Heart left ventricle (tissue), 16 donors: ENCODE measurements around the gene MYOM1. TPM values are rescaled to one million over a fixed set of nuclear protein-coding genes. Genes with fewer than 3 reads are reported as not detected.
"Not testable (repeated sequence)": the region's sequence is repeated elsewhere in the genome, so short reads cannot be mapped to it uniquely, and the experiment has no call there.

Experiments
- ATAC-seq, 4 donors: fragments of 200-7000 bp; cut with Tn5 transposase; one replicate each; pipeline ENCODE4 v1.9.1; 2020 to 2022; ENCODE audit warnings: moderate library complexity in 4 of 4, mild to moderate bottlenecking in 3 of 4, moderate number of reproducible peaks in 1 of 4
- DNase-seq, 5 donors: peaks; one replicate each; pipeline ENCODE4 v3.0.0-alpha.2; 2020
- H3K27ac ChIP-seq, 12 donors: fragments of 200-600 bp; sonication (generic) in 4 of 12; one replicate each; pipeline versions ENCODE4 v1.5.0 to v1.8.0; 2016 to 2022; ENCODE audit warnings: mild to moderate bottlenecking in 2 of 12
- H3K27me3 ChIP-seq, 9 donors: fragments of 200-600 bp; sonication (generic) in 2 of 9; one replicate each; pipeline versions ENCODE4 v1.5.1 to v1.8.0; 2016 to 2022; ENCODE audit warnings: mild to moderate bottlenecking in 3 of 9
- H3K36me3 ChIP-seq, 9 donors: fragments of 200-600 bp; sonication (generic) in 2 of 9; one replicate each; pipeline versions ENCODE4 v1.5.0 to v1.8.0; 2018 to 2022; ENCODE audit warnings: mild to moderate bottlenecking in 2 of 9
- H3K4me1 ChIP-seq, 12 donors: fragments of 200-600 bp; sonication (generic) in 4 of 12; one replicate each; pipeline versions ENCODE4 v1.5.0 to v1.8.0; 2016 to 2022; ENCODE audit warnings: mild to moderate bottlenecking in 3 of 12
- H3K4me3 ChIP-seq, 12 donors: fragments of 200-600 bp; sonication (generic) in 4 of 12; one replicate each; pipeline versions ENCODE4 v1.5.0 to v1.8.0; 2017 to 2022; ENCODE audit warnings: mild to moderate bottlenecking in 9 of 12, moderate library complexity in 4 of 12
- H3K9me3 ChIP-seq, 12 donors: fragments of 200-600 bp; sonication (generic) in 4 of 12; one replicate each; pipeline versions ENCODE4 v1.5.0 to v1.8.0; 2016 to 2022; ENCODE audit warnings: mild to moderate bottlenecking in 1 of 12
- POLR2A ChIP-seq, 2 donors: fragments of 450-650 bp; IDR thresholded peaks; one replicate each; pipeline ENCODE4 v1.6.1; 2017; ENCODE audit warnings: antibody characterized with exemption in 2 of 2, mild to moderate bottlenecking in 2 of 2, moderate library complexity in 2 of 2
- WGBS, 4 donors: extraction: QIAGEN DNeasy Blood & Tissue Kit in 2 of 4; methylation state at CpG; one replicate each; pipeline versions ENCODE4 v1.1.5 to v1.1.7; 2013 to 2018; 5-methylcytosine and 5-hydroxymethylcytosine counted together
- intact Hi-C, 10 donors: fragments of 100-400 bp; cut with DNase I; formaldehyde crosslinking; loops; one replicate each; pipeline versions ENCODE4 v1.11.1 to v1.14.2; 2022
- polyA plus RNA-seq, 2 donors: library from polyadenylated mRNA; stranded (reverse); fragments of 200-250 nt; gene quantifications; one replicate each; pipeline ENCODE4 v1.2.3, GENCODE V29; 2013
- total RNA-seq, 9 donors: library from RNA; depleted of rRNA in 2 of 9; stranded (reverse); fragments of >200 nt in 2 of 9; fragmentation: NEBNext Ultra II Directional in 3 of 9; extraction: Animal tissue kit (Norgen Biotek cat#: 25700) in 3 of 9; gene quantifications; one replicate each; pipeline versions ENCODE4 v1.1.0 to v1.2.4, GENCODE V29; 2016 to 2023
- TF ChIP-seq, protein P1 (sequence below), 12 donors: fragments of 200-600 bp; sonication (generic) in 4 of 12; IDR thresholded peaks; one replicate each; pipeline versions ENCODE4 v1.5.0 to v1.8.0; 2018 to 2022; ENCODE audit warnings: antibody characterized with exemption in 12 of 12, mild to moderate bottlenecking in 5 of 12
- donor health status: ischemic (EF 13 %, LVEDD 7.1; RV severe dilation, severe dysfunction).
- donor health status: healthy with polysubstance abuse.
- donor health status: DM: no; HTN: yes; CAD: no.
- donor health status: DM: no; HTN: no; CAD: no.
- donor health status: ischemic (EF 25% LVEDD 6.9; RV normal size, moderate dysfunction).
- donor health status: ischemic (EF 25% LVEDD 5.7; RV mildly dilated, moderate dysfunction).
- donor health status: healthy.
- donor health status: DM: yes; HTN: yes; CAD: no.
- donor health status: ischemic (EF 35%, LVEDD 5.7; RV mildly dilated, moderate dysfunction).
- donor health status: nonischemic (EF 11% LVEDD 7.7; RV severe dilation, severe dysfunction).
- donor health status: DM: yes; HTN: yes; CAD: no.
- donor health status: PGD.
- donor health status: ischemic (EF 29% LVEDD 5.4; RV normal size, mild dysfunction).
- donor health status: nonischemic (EF 23%, LVEDD 6.1; RV moderate dilation, normal function).

Gene MYOM1
- total and polyA plus RNA-seq, 11 donors, result 112 to 1,344 (median 801) TPM

DNA sequence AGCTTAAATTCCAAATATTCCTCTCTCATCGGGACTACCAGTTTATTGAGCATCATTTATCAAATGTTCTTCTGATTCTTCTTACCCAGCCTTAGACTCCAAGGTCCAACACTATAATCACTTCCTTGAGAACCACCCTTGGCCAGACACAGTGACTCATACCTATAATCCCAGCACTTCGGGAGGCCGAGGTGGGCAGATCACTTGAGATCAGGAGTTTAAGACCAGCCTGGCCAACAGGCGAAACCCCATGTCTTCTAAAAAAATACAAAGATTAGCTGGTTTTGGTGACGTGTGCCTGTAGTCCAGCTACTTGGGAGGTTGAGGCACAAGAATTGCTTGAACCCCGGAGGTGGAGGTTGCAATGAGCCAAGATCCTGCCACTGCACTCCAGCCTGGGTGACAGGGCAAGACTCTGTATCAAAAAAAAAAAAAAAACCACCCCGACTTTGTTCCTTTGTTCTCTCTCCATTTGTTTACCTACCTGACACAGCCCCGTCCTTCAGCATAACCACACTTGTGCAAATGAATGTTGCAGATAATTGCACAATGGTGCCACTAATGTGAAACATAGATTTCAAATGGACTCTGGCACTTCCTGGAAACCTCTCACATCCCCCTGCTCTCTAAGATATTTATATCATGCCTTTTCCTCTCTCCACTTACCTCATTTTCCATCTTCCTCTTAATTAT, 167.9 kb downstream of the MYOM1 start:
- TF ChIP-seq POLR2A (IDR thresholded peaks at IDR 0.05), result no peak
- TF ChIP-seq, protein P1, sequence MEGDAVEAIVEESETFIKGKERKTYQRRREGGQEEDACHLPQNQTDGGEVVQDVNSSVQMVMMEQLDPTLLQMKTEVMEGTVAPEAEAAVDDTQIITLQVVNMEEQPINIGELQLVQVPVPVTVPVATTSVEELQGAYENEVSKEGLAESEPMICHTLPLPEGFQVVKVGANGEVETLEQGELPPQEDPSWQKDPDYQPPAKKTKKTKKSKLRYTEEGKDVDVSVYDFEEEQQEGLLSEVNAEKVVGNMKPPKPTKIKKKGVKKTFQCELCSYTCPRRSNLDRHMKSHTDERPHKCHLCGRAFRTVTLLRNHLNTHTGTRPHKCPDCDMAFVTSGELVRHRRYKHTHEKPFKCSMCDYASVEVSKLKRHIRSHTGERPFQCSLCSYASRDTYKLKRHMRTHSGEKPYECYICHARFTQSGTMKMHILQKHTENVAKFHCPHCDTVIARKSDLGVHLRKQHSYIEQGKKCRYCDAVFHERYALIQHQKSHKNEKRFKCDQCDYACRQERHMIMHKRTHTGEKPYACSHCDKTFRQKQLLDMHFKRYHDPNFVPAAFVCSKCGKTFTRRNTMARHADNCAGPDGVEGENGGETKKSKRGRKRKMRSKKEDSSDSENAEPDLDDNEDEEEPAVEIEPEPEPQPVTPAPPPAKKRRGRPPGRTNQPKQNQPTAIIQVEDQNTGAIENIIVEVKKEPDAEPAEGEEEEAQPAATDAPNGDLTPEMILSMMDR (IDR thresholded peaks at IDR 0.05), result no peak
- Histone ChIP-seq H3K36me3 (no peaks in the 10 kb centered on the region), H3K4me1 (peaks cover 0 to 15% (median 0%) of the 10 kb centered on the region in 12 donors), H3K4me3 (no peak overlapping the region), H3K27ac (no peak overlapping the region), H3K9me3 (no peaks in the 10 kb centered on the region), H3K27me3 (no peaks in the 10 kb centered on the region)
- WGBS, 4 donors, result 88 to 92% (median 91%) methylated on average over 8 of the region's 8 CpGs
- intact Hi-C loops, result no loop called here
- DNase-seq (no peak), ATAC-seq (no peak)

DNA sequence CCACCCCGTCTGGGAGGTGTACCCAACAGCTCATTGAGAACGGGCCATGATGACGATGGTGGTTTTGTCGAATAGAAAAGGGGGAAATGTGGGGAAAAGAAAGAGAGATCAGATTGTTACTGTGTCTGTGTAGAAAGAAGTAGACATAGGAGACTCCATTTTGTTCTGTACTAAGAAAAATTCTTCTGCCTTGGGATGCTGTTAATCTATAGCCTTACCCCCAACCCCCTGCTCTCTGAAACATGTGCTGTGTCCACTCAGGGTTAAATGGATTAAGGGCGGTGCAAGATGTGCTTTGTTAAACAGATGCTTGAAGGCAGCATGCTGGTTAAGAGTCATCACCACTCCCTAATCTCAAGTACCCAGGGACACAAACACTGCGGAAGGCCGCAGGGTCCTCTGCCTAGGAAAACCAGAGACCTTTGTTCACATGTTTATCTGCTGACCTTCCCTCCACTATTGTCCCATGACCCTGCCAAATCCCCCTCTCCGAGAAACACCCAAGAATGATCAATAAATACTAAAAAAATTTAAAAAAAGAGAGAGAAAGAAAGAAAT, 169.8 kb downstream of the MYOM1 start:
- WGBS, 4 donors, result 51 to 85% (median 72%) methylated on average over 3 to 5 of the region's 8 CpGs
- ATAC-seq, H3K27me3 ChIP-seq, intact Hi-C loops, DNase-seq, H3K27ac ChIP-seq, H3K4me3 ChIP-seq, H3K9me3 ChIP-seq, H3K36me3 ChIP-seq: not testable (repeated sequence)
- H3K4me1 ChIP-seq, result peaks cover 0 to 22% (median 0%) of the 10 kb centered on the region in 12 donors

DNA sequence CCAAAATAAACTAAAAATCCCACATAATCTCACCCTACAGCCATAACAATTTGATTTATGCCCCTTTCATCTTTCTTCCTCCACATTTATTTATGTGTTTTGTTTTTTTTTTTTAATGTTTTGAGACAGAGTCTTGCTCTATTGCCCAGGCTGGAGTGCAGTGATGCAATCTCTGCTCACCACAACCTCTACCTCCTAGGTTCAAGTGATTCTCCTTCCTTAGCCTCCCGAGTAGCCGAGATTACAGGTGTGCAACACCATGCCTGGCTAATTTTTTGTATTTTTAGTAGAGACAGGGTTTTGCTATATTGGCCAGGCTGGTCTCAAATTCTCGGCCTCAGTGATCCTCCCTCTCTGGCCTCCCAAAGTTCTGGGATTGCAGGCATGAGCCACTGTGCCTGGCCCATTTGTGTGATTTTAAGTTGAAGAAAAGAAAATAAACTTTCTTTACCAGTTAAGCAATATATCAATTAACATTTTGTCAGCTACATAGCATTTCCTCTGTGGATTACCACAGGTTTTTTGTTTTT, 170.9 kb downstream of the MYOM1 start:
- intact Hi-C loops, result no loop called here
- H3K27ac ChIP-seq, result no peak overlapping the region
- H3K27me3 ChIP-seq, result no peaks in the 10 kb centered on the region
- no peak for DNase-seq
- H3K36me3 ChIP-seq, result no peaks in the 10 kb centered on the region
- no peak for ATAC-seq
- H3K4me1 ChIP-seq, result peaks cover 0 to 28% (median 0%) of the 10 kb centered on the region in 12 donors
- WGBS, 4 donors, result 96 to 100% (median 98%) methylated on average over 3 of the region's 3 CpGs
- TF ChIP-seq, protein P1 (IDR thresholded peaks at IDR 0.05), result no peak
- no peak for TF ChIP-seq POLR2A (IDR thresholded peaks at IDR 0.05)
- H3K9me3 ChIP-seq, result no peaks in the 10 kb centered on the region
- no peak overlapping the region for H3K4me3 ChIP-seq

DNA sequence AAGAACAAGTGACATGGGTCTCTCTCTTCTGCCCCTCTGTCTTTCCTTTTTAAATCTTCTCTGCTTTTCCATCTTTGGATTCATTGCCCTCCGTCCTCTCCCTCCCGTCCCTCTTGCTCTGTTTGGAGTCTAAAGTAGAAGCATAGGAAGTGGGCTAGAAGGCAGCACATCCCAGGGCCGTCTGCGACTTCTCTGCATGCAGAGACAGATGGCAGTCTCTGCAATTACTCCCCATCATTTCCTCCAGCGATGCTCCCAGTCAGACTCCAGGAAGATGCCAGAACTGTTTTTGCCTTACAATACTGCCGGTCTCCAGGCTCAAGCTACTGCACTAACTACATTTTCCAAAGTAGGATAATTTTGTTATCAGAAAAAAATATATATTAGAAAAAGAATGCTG, 171.6 kb downstream of the MYOM1 start:
- Histone ChIP-seq H3K4me1 (peaks cover 0 to 28% (median 0%) of the 10 kb centered on the region in 12 donors), H3K9me3 (no peaks in the 10 kb centered on the region), H3K27ac (no peak overlapping the region), H3K27me3 (no peaks in the 10 kb centered on the region), H3K4me3 (no peak overlapping the region), H3K36me3 (no peaks in the 10 kb centered on the region)
- TF ChIP-seq, protein P1 (IDR thresholded peaks at IDR 0.05), result no peak
- TF ChIP-seq POLR2A (IDR thresholded peaks at IDR 0.05), result no peak
- DNase-seq, result no peak
- 45 to 49% (median 47%) methylated on average over 6 of the region's 6 CpGs for WGBS, 4 donors
- no peak for ATAC-seq
- intact Hi-C loops, result no loop called here
